Pancreas (tissue), 10 donors: ENCODE measurements around the gene EFEMP2. TPM values are rescaled to one million over a fixed set of nuclear protein-coding genes. Genes with fewer than 3 reads are reported as not detected.

Source experiments
- ATAC-seq, 4 donors: fragments of 200-7000 bp; cut with Tn5 transposase; one replicate each; pipeline versions ENCODE4 v1.8.0 to v1.9.1; 2020; ENCODE audit warnings: mild to moderate bottlenecking in 4 of 4, moderate library complexity in 4 of 4
- DNase-seq, 6 donors: peaks; one replicate each; pipeline ENCODE4 v3.0.0-alpha.2; 2020
- FAIRE-seq: peaks from 2 replicates; lab custom pipeline; 2012; peaks lifted over from hg19 to GRCh38; lab: Jason Lieb, UNC
- H3K27ac ChIP-seq, 4 donors: fragments of 200-600 bp; sonication (generic); 1 replicate in 3 of 4; 2 replicates in 1 of 4; pipeline versions ENCODE4 v1.5.0 to v1.8.0; 2020
- H3K27me3 ChIP-seq, 4 donors: fragments of 200-600 bp; one replicate each; pipeline ENCODE4 v1.8.0; 2021
- H3K36me3 ChIP-seq, 3 donors: fragments of 200-600 bp; sonication (generic) in 1 of 3; one replicate each; pipeline versions ENCODE4 v1.5.0 to v1.8.0; 2020 to 2021
- H3K4me1 ChIP-seq, 3 donors: fragments of 200-600 bp; one replicate each; pipeline ENCODE4 v1.8.0; 2021
- H3K4me3 ChIP-seq, 4 donors: fragments of 200-600 bp; sonication (generic) in 2 of 4; one replicate each; pipeline versions ENCODE4 v1.5.0 to v1.8.0; 2020 to 2021
- H3K9me3 ChIP-seq, 4 donors: fragments of 200-600 bp; one replicate each; pipeline ENCODE4 v1.8.0; 2021
- CTCF ChIP-seq, 4 donors: fragments of 200-600 bp; sonication (generic) in 3 of 4; IDR thresholded peaks; one replicate each; pipeline versions ENCODE4 v1.5.0 to v1.8.0; 2021; ENCODE audit warnings: antibody characterized with exemption in 4 of 4
- WGBS, 2 donors: extraction: QIAGEN DNeasy Blood & Tissue Kit; methylation state at CpG; one replicate each; pipeline ENCODE4 v1.1.7; 2013; 5-methylcytosine and 5-hydroxymethylcytosine counted together
- intact Hi-C, 3 donors: fragments of 100-400 bp; cut with DNase I; formaldehyde crosslinking; loops; one replicate each; pipeline versions ENCODE4 v1.11.1 to v1.14.2; 2022
- polyA plus RNA-seq, 2 donors: library from polyadenylated mRNA; stranded (reverse); fragments of 200-250 nt; gene quantifications; one replicate each; pipeline ENCODE4 v1.2.3, GENCODE V29; 2013
- total RNA-seq, 6 donors: library from RNA; stranded (reverse); fragmentation: NEBNext Ultra II Directional in 4 of 6; extraction: Animal tissue kit (Norgen Biotek cat#: 25700) in 4 of 6; gene quantifications; one replicate each; pipeline versions ENCODE4 v1.2.1 to v1.2.4, GENCODE V29; 2021 to 2023
- donor health status: healthy with polysubstance abuse.
- donor health status: DM: no; HTN: no; CAD: no; lungs with moderate emphysema.
- donor health status: DM: no; HTN: no; CAD: no.
- donor health status: control.
- donor health status: control.
- donor health status: Bipolar disorder and iron deficiency.
- donor health status: DM: yes; HTN: yes; CAD: no.
- donor health status: DM: no; HTN: no; CAD: no.
- donor health status: DM: no; HTN: no; CAD: no.
- donor health status: DM: yes; HTN: yes; CAD: no.

EFEMP2 gene
- total and polyA plus RNA-seq, 8 donors = 11.3 to 51.0 (median 18.8) TPM

- intact Hi-C loops = loop anchor here in 1 of 3 donors (5.0 kb wide), 2 partner anchors 101 to 174 kb away; partner anchors contain the start of gene KAT5
- ATAC-seq (no peak), FAIRE-seq (no peak), DNase-seq (peak in 1 of 6 donors; percentile 19)
- 90 to 94% methylated on average over 12 of the region's 12 CpGs for WGBS, 2 donors
- Histone ChIP-seq H3K4me3 (no peak overlapping the region), H3K9me3 (no peaks in the 10 kb centered on the region), H3K36me3 (peaks cover 0 to 4% (median 0%) of the 10 kb centered on the region in 3 donors), H3K27me3 (no peaks in the 10 kb centered on the region), H3K4me1 (peaks cover 4 to 19% (median 7%) of the 10 kb centered on the region in 3 donors), H3K27ac (no peak overlapping the region)
- TF ChIP-seq CTCF (IDR thresholded peaks at IDR 0.05) = no peak
Observed at GRCh38 chr11:65885808-65886536, 13.4 kb upstream of the EFEMP2 start.

- Histone ChIP-seq H3K4me3 (no peak overlapping the region), H3K9me3 (no peaks in the 10 kb centered on the region), H3K27ac (no peak overlapping the region), H3K27me3 (no peaks in the 10 kb centered on the region), H3K36me3 (peaks cover 0 to 4% (median 0%) of the 10 kb centered on the region in 3 donors), H3K4me1 (peaks cover 4 to 19% (median 7%) of the 10 kb centered on the region in 3 donors)
- 85 to 92% methylated on average over 7 of the region's 7 CpGs for WGBS, 2 donors
- no peak for TF ChIP-seq CTCF (IDR thresholded peaks at IDR 0.05)
- no peak for FAIRE-seq
- DNase-seq = peak in 1 of 6 donors; percentile 56
- intact Hi-C loops = loop anchor here in 1 of 3 donors (5.0 kb wide), 2 partner anchors 102 to 173 kb away; partner anchors contain the start of gene KAT5
- ATAC-seq = no peak
Observed at GRCh38 chr11:65885231-65885630, 12.6 kb upstream of the EFEMP2 start.

DNA sequence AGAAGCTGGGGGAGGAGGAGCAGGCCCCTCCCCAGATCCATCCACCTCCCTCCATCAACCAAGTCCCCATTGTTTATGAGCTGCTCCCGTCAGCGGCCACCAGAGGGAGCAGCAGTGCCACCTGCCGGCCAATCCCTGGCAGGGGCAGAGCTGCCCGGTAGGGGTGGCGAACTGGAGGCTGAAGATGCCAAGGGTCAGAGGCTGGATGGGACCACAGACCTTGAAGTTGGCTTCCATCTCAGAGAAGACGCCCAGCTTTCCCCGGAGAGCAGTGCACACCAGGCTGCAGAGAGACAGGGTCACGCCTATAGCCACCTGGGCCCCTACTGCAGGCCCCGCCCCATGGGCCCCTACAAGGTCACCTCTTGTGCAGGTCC is 12.1 kb upstream of the EFEMP2 start:
- no peak for FAIRE-seq
- Histone ChIP-seq H3K9me3 (no peaks in the 10 kb centered on the region), H3K36me3 (peaks cover 0 to 4% (median 0%) of the 10 kb centered on the region in 3 donors), H3K4me1 (peaks cover 0 to 14% (median 7%) of the 10 kb centered on the region in 3 donors), H3K27me3 (no peaks in the 10 kb centered on the region), H3K4me3 (no peak overlapping the region), H3K27ac (no peak overlapping the region)
- WGBS, 2 donors = 12 to 17% methylated on average over 9 of the region's 9 CpGs
- DNase-seq = peak in 5 of 6 donors; percentile 60 to 91 (median 86)
- intact Hi-C loops = loop anchor here in 2 of 3 donors (5.0 kb wide), 2 partner anchors 103 to 172 kb away; partner anchors contain the start of gene KAT5 (in 1 of the 2)
- peak; percentile 26 to 56 (median 40) for ATAC-seq
- peak; percentile 95 to 100 (median 98) for TF ChIP-seq CTCF (IDR thresholded peaks at IDR 0.05)

DNA sequence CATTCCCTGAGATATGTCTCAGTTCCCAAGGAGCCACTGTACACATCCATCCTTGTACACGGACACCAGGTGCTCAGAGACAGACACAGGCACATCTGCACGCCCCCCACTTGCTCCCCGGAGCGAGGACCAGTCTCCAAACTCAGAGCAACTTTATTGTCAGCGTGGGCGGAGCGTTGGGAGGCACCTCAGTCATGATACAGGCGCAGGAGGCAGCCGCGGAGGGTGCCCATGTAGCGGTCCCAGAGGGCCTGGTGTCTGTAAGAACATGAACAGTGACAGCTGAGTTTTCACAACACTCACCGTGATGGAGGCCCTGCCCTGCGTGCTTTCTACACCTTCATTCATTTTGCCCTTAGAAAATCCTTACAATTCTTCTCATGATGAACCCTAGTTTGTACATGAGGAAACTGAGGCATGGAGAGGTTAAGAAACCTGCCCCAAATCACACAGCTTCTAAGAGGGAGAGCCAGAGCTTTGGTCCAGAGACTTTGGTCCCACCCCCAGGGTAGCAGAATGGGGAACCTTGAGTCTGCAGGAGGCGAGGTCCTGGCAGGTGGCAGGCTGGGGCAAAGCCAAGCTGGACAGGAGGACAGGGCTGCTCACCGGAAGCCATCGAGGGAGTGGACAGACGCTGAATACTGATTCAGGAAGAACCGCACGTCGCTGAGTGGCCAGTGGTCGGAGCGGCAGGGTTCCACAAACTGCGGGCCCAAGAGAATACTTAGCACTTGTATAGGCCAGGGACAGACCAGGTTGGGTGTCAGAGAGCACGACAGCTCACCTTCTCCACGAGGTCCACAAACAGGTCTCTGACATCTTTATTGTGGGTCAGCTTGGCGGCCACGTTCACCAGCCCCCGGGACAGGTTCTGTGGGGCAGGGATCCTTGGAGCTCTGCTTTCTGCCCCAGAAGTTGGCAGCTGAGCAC is 11.5 kb upstream of the EFEMP2 start:
- peaks cover 0 to 8% (median 7%) of the 10 kb centered on the region in 3 donors for H3K4me1 ChIP-seq
- FAIRE-seq (no peak), ATAC-seq (no peak), DNase-seq (peak in 1 of 6 donors; percentile 65)
- no peaks in the 10 kb centered on the region for H3K9me3 ChIP-seq
- H3K27ac ChIP-seq = no peak overlapping the region
- H3K36me3 ChIP-seq = peaks cover 0 to 4% (median 0%) of the 10 kb centered on the region in 3 donors
- no peak overlapping the region for H3K4me3 ChIP-seq
- WGBS, 2 donors = 74 to 78% methylated on average over 28 of the region's 28 CpGs
- intact Hi-C loops = loop anchor here in 1 of 3 donors (5.0 kb wide), 1 partner anchor 103 kb away; no protein-coding TSS in a partner anchor
- no peaks in the 10 kb centered on the region for H3K27me3 ChIP-seq
- TF ChIP-seq CTCF (IDR thresholded peaks at IDR 0.05) = no peak
